Inflammatory macrophage (primary cell): ENCODE data around the gene KLF15.

Experiments
- DNase-seq, 2 donors: peaks; one replicate each; pipeline ENCODE4 v3.0.0-alpha.2; 2020 to 2022

Gene KLF15

GRCh38 chr3:126304291-126304690 is 52.9 kb downstream of the KLF15 start:
- no peak for DNase-seq

GRCh38 chr3:126303272-126303671 is 53.9 kb downstream of the KLF15 start:
- no peak for DNase-seq

DNA sequence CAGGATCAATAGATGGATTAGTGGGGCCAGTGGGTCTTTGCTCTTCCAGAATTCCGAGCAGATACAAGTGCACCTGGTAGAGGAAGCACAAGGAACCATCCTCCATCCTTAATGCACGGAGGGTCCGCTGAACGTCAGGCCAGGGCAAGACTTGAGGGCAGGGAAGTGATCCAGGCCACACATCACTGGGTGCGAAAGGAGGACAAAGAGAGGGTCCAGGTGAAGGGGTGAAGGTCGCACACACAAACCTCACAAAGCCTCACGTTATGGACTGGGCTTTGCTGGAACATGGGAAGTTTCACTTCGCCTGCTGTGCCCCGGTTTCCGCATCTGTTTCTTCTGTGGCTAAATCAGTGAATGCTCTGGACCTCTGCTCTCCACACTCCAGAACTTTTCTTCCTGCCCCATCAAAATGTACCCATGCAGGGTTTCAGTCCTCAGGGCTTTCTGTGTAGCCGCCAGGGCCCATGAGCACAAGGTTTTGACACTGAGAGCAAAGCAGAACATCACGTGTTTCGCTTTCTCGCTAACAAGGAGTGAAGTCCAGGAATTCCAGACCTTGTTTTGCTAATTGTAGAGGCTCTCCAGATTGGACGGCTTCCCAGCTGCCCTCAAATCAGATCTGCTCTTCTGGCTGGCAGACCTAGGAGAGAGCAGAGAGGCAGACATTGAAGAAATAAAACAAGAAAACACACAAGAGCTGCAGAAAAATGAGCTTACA is 56.3 kb downstream of the KLF15 start:
- no peak for DNase-seq

GRCh38 chr3:126300001-126300760 is 57.0 kb downstream of the KLF15 start:
- no peak for DNase-seq

GRCh38 chr3:126295407-126295939 is 61.7 kb downstream of the KLF15 start:
- no peak for DNase-seq

DNA sequence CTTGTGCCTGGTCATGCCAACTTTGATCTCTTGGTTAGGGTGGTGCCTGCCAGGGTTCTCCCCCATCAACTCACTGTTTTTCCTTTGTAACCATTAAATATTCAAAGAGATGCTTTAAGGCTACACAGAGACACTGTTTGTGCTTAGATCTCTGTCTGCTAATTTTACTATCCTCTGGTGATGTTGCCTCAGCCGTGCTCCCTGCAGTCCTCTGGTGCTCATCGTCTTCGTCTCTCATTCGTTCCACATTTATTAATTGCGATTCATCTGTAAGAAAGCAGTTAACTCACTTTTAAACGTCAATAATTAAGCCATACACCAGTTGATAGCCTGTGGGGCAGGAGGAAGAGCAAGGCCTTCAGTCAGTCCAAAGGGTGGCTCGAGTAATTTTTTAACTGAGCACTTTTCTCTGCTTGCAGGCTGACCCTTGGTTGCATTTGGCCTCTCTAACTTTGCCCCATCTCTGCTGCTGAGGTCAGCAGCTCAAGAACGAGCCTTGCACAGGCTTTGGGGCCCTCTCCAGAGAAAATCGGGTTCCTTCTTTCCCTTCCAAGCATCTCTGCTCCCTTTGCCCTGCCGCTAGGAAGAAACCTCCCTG is 62.9 kb downstream of the KLF15 start:
- DNase-seq = no peak

- peak in 1 of 2 donors; percentile 6 for DNase-seq
These were observed 63.7 kb downstream of the KLF15 start for GRCh38 chr3:126293370-126294082.
